HepG2 (cell line): ENCODE results near the gene TASOR2. TPM values are rescaled to one million over a fixed set of nuclear protein-coding genes. Genes with fewer than 3 reads are reported as not detected.
A peak's percentile ranks its signal among the peaks of the same experiment; 100 is the strongest.

Experiments
- ATAC-seq: fragments of 200-7000 bp; cut with Tn5 transposase; 3 replicates; pipeline ENCODE4 v1.9.1; 2020; ENCODE audit warnings: mild to moderate bottlenecking, moderate library complexity
- BruUV-seq: library from RNA; stranded (reverse); fragments of 400-500 nt; replicated peaks from 2 replicates; lab custom pipeline; 2021; lab: Mats Ljungman, UMichigan
- CTCF ChIA-PET: fragments of 300-600 bp; formaldehyde crosslinking; extraction: SDS; loops from one replicate; lab custom pipeline; 2021; ENCODE audit warnings: low total read pairs, inconsistent platforms, low intra/inter-chr PET ratio; lab: Yijun Ruan, JAX
- POLR2A ChIA-PET: fragments of 350-600 bp; sonication (Branson Sonifier 250); formaldehyde crosslinking; loops from one replicate; lab custom pipeline; 2020; ENCODE audit warnings: antibody characterized with exemption, inconsistent platforms; lab: Yijun Ruan, JAX
- DNase-seq: peaks from one replicate; pipeline ENCODE4 v3.0.0-alpha.2; 2015; ENCODE audit warnings: low spot score
- FAIRE-seq: peaks from 3 replicates; lab custom pipeline; 2011; peaks lifted over from hg19 to GRCh38; lab: Jason Lieb, UNC
- H2AFZ ChIP-seq: one replicate; pipeline ENCODE4 v1.6.1; 2011; ENCODE audit warnings: low read length, inconsistent platforms
- H3K27ac ChIP-seq: fragments of 300-600 bp; 3 replicates; pipeline ENCODE4 v1.8.0; 2011; ENCODE audit warnings: mixed run types, mild to moderate bottlenecking, mixed read lengths, low read length, inconsistent platforms; ENCODE audit not compliant: insufficient read depth; ENCODE audit errors: extremely low read length
- H3K27me3 ChIP-seq, 2 experiments: fragments of 200-600 bp in 1 of 2; 2 replicates in 1 of 2; 3 replicates in 1 of 2; pipeline versions ENCODE4 v1.6.0 to v1.8.0; 2011; ENCODE audit warnings: low read length in 2 of 2, mild to moderate bottlenecking in 2 of 2, moderate library complexity in 2 of 2, inconsistent platforms in 1 of 2; ENCODE audit not compliant: insufficient read depth in 2 of 2, control insufficient read depth in 1 of 2
- H3K36me3 ChIP-seq, 2 experiments: fragments of 200-600 bp in 1 of 2; replicated peaks in 1 of 2; 2 replicates in 1 of 2; 3 replicates in 1 of 2; pipeline versions ENCODE4 v1.5.1 to v1.8.0; 2011; ENCODE audit warnings: low read length in 2 of 2, inconsistent platforms in 1 of 2; ENCODE audit not compliant: insufficient read depth in 2 of 2, control insufficient read depth in 1 of 2
- H3K4me1 ChIP-seq: 2 replicates; pipeline ENCODE4 v1.5.1; 2012; ENCODE audit warnings: low read length, inconsistent platforms; ENCODE audit not compliant: insufficient read depth
- H3K4me2 ChIP-seq: 2 replicates; pipeline ENCODE4 v1.6.0; 2011; ENCODE audit warnings: low read depth, low read length, inconsistent platforms
- H3K4me3 ChIP-seq, 3 experiments: fragments of 200-600 bp in 1 of 3; sonication (generic), shearing (Covaris generic) in 1 of 3; replicated peaks in 1 of 3; 2 replicates each; pipeline ENCODE4 v1.5.1; 2011 to 2016; ENCODE audit warnings: low read length in 3 of 3, inconsistent platforms in 2 of 3, low read depth in 2 of 3, mild to moderate bottlenecking in 2 of 3, control low read depth in 1 of 3, mixed read lengths in 1 of 3; ENCODE audit not compliant: insufficient read depth in 1 of 3
- H3K79me2 ChIP-seq: one replicate; pipeline ENCODE4 v1.6.1; 2011; ENCODE audit warnings: low read length, inconsistent platforms; ENCODE audit not compliant: insufficient read depth
- H3K9ac ChIP-seq: 2 replicates; pipeline ENCODE4 v1.6.0; 2011; ENCODE audit warnings: mild to moderate bottlenecking, low read depth, low read length, inconsistent platforms; ENCODE audit not compliant: insufficient read depth
- H3K9me3 ChIP-seq: 2 replicates; pipeline ENCODE4 v1.5.1; 2012; ENCODE audit warnings: mild to moderate bottlenecking, low read length
- H4K20me1 ChIP-seq: 2 replicates; pipeline ENCODE4 v1.6.0; 2011; ENCODE audit warnings: inconsistent platforms, mild to moderate bottlenecking, low read length, moderate library complexity; ENCODE audit not compliant: insufficient read depth
- HMG20B ChIP-seq: conservative IDR thresholded peaks from 2 replicates; pipeline ENCODE4 v1.6.1; 2016; ENCODE audit warnings: missing genetic modification reagents, missing compliant biosample characterization
- MED8 ChIP-seq: sonication (generic); formaldehyde crosslinking; IDR thresholded peaks from 2 replicates; pipeline ENCODE4 v1.8.1; 2023; ENCODE audit warnings: mild to moderate bottlenecking, missing genetic modification reagents; ENCODE audit not compliant: insufficient replicate concordance
- NFE2L2 ChIP-seq: fragments of 150-350 bp; IDR thresholded peaks from 2 replicates; pipeline ENCODE4 v1.6.1; 2014; ENCODE audit warnings: low read length
- ZNF160 ChIP-seq: sonication (generic); formaldehyde crosslinking; IDR thresholded peaks from 2 replicates; pipeline ENCODE4 v1.8.0; 2022; ENCODE audit warnings: mild to moderate bottlenecking, inconsistent platforms, missing genetic modification reagents
- ZNF256 ChIP-seq: sonication (generic); formaldehyde crosslinking; conservative IDR thresholded peaks from 2 replicates; pipeline ENCODE4 v1.4.0; 2020; ENCODE audit warnings: missing genetic modification reagents
- ZNF614 ChIP-seq: IDR thresholded peaks from 2 replicates; pipeline ENCODE4 v1.6.1; 2018; ENCODE audit warnings: missing biosample characterization, missing genetic modification reagents, inconsistent platforms, borderline replicate concordance
- ZZZ3 ChIP-seq: sonication (generic); formaldehyde crosslinking; IDR thresholded peaks from 2 replicates; pipeline ENCODE4 v1.4.0; 2020; ENCODE audit warnings: missing genetic modification reagents, mild to moderate bottlenecking, borderline replicate concordance
- WGBS: methylation state at CpG from one replicate; pipeline ENCODE4 v1.1.6; 2017; ENCODE audit warnings: low lambda C conversion rate; 5-methylcytosine and 5-hydroxymethylcytosine counted together
- in situ Hi-C: cut with HindIII; loops from 2 replicates; pipeline ENCODE4 v1.10.0; 2017; ENCODE audit warnings: low pct_unique_long_range_greater_than_20kb; ENCODE audit not compliant: extremely low pct_ligation_motif_present
- intact Hi-C: fragments of 100-400 bp; cut with micrococcal nuclease; formaldehyde crosslinking; loops from one replicate; pipeline ENCODE4 v1.10.0; 2022; ENCODE audit not compliant: unreplicated experiment
- polyA plus RNA-seq, 8 experiments: library from polyadenylated mRNA; depleted of rRNA in 3 of 8; stranded (reverse) in 7 of 8; unstranded in 1 of 8; fragments of >200 nt; fragmentation: Illumina TruSeq in 4 of 8; extraction: Trizol in 4 of 8; gene quantifications; 2 replicates each; pipeline versions ENCODE4 v1.2.1 to v1.2.3, GENCODE V29; 2011 to 2016; ENCODE audit warnings: low read depth in 4 of 8, missing spikeins in 1 of 8, mixed read lengths in 1 of 8; ENCODE audit not compliant: insufficient read depth in 1 of 8
- total RNA-seq, 5 experiments: library from RNA; depleted of rRNA; stranded (reverse); fragments of >200 nt; fragmentation: Illumina TruSeq; extraction: Trizol; gene quantifications; 2 replicates each; pipeline ENCODE4 v1.2.3, GENCODE V29; 2016; ENCODE audit warnings: low read depth in 1 of 5
- TF ChIP-seq, protein P1 (sequence below): sonication (generic); formaldehyde crosslinking; IDR thresholded peaks from 2 replicates; pipeline ENCODE4 v1.8.0; 2022; ENCODE audit warnings: mild to moderate bottlenecking, missing genetic modification reagents, borderline replicate concordance

TASOR2 gene
- total and polyA plus RNA-seq, 2 of the 13 experiments (the other 11 are each of a cell fraction or from before 2014, with no cell fraction given): 24.2 to 55.3 TPM

DNA sequence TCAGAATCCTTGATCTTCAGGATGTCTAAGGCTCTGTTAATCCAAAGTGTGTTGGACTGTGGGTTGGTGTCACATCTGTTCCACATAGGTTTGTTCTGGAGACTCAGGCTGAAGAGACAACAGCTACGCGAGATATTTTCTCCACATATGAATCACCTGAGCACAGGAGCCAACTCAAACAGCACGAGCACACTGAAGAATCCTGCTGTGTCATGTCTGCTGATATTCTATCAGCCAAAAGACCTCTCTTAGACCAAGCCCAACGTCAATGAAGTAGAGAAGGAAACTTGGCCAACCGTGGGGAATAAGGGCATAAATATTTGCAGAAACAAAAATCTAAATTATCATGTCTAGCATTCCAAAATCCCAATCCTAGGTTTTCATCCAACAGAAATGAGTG is 2.7 kb upstream of the TASOR2 start:
- TF ChIP-seq ZNF614 (no peak), NFE2L2 (0 out of 2 replicates have a peak, but pooled peaks have one; percentile 12)
- DNase-seq (no peak), ATAC-seq (no peak), FAIRE-seq (no peak)
- no peak overlapping the region for H3K9ac ChIP-seq
- H3K27ac ChIP-seq: no peak overlapping the region
- ChIA-PET POLR2A (no interaction called here), CTCF (no interaction called here)
- H4K20me1 ChIP-seq: peaks cover 7% of the 10 kb centered on the region; the same call in 1 of the 2 replicates
- H2AFZ ChIP-seq: no peak overlapping the region
- no peaks in the 10 kb centered on the region for H3K36me3 ChIP-seq
- peaks cover 22% of the 10 kb centered on the region for H3K79me2 ChIP-seq
- in situ Hi-C loops (no loop called here), intact Hi-C loops (loop anchor here (5.0 kb wide), 1 partner anchor 205 kb away; the partner anchor contains the start of gene ANKRD16)
- peaks cover 66% of the 10 kb centered on the region for H3K4me1 ChIP-seq
- H3K4me3 ChIP-seq: no peak overlapping the region
- H3K27me3 ChIP-seq: peaks cover 2 to 20% of the 10 kb centered on the region in 2 experiments; a peak in 4 of 5 replicates
- 16% methylated on average over 5 of the region's 5 CpGs for WGBS
- no peaks in the 10 kb centered on the region for H3K9me3 ChIP-seq
- BruUV-seq: no TSS peak
- peak overlapping the region; percentile 28 for H3K4me2 ChIP-seq

- Histone ChIP-seq H3K9me3 (no peaks in the 10 kb centered on the region), H3K27ac (no peak overlapping the region), H3K79me2 (peaks cover 33% of the 10 kb centered on the region), H2AFZ (peak overlapping the region; percentile 46), H3K27me3 (peaks cover 1 to 9% of the 10 kb centered on the region in 2 experiments; a peak in 4 of 5 replicates), H3K4me3 (no peak overlapping the region), H3K9ac (no peak overlapping the region), H3K4me2 (peak overlapping the region; percentile 28; the same call in 1 of the 2 replicates), H3K4me1 (peaks cover 64% of the 10 kb centered on the region), H3K36me3 (no peaks in the 10 kb centered on the region), H4K20me1 (peaks cover 12% of the 10 kb centered on the region; the same call in 1 of the 2 replicates)
- WGBS: 77% methylated on average over 3 of the region's 3 CpGs
- ChIA-PET CTCF (no interaction called here), POLR2A (interaction anchor here (1.0 to 1.9 kb wide), 2 partner anchors 10 to 23 kb away, joined by 4 to 27 read pairs; no protein-coding TSS in a partner anchor)
- TF ChIP-seq, protein P1, sequence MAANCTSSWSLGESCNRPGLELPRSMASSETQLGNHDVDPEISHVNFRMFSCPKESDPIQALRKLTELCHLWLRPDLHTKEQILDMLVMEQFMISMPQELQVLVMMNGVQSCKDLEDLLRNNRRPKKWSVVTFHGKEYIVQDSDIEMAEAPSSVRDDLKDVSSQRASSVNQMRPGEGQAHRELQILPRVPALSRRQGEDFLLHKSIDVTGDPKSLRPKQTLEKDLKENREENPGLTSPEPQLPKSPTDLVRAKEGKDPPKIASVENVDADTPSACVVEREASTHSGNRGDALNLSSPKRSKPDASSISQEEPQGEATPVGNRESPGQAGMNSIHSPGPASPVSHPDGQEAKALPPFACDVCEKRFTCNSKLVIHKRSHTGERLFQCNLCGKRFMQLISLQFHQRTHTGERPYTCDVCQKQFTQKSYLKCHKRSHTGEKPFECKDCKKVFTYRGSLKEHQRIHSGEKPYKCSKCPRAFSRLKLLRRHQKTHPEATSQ (CRISPR knock-in tag): no peak
- TF ChIP-seq MED8 (CRISPR knock-in tag): no peak
- no peak for TF ChIP-seq ZZZ3 (CRISPR knock-in tag)
- TF ChIP-seq ZNF160: no peak
- TF ChIP-seq HMG20B: no peak
- TF ChIP-seq ZNF256 (CRISPR knock-in tag): no peak
- intact Hi-C loops (loop anchor here (5.0 kb wide), 1 partner anchor 204 kb away; the partner anchor contains the start of gene ANKRD16), in situ Hi-C loops (no loop called here)
- FAIRE-seq: no peak
- no peak for DNase-seq
- ATAC-seq: no peak
- no TSS peak for BruUV-seq
Observed at GRCh38 chr10:5683065-5683464, 1.6 kb upstream of the TASOR2 start.
